Measurements from ENCODE around the gene RYK. TPM values are rescaled to one million over a fixed set of nuclear protein-coding genes. Genes with fewer than 3 reads are reported as not detected.
"Not testable (repeated sequence)": the region's sequence is repeated elsewhere in the genome, so short reads cannot be mapped to it uniquely, and the experiment has no call there.

The RYK gene
- total and polyA plus RNA-seq, 8 donors, result 15.8 to 128 (median 42.8) TPM

- no peak for DNase-seq
- TF ChIP-seq POLR2A (IDR thresholded peaks at IDR 0.05) (no peak), CTCF (IDR thresholded peaks at IDR 0.05) (no peak), EP300 (IDR thresholded peaks at IDR 0.05) (no peak), POLR2AphosphoS5 (IDR thresholded peaks at IDR 0.05) (no peak)
- Histone ChIP-seq H3K4me3 (no peak overlapping the region), H3K27ac (no peak overlapping the region), H3K4me1 (no peaks in the 10 kb centered on the region), H3K9me3 (no peaks in the 10 kb centered on the region), H3K27me3 (no peaks in the 10 kb centered on the region), H3K36me3 (peaks cover 7 to 64% (median 60%) of the 10 kb centered on the region in 4 donors)
- intact Hi-C loops (cut with DNase I; ENCODE audit: low total_unique reads), result no loop called here
- 81 to 97% (median 91%) methylated on average over 8 of the region's 8 CpGs for WGBS, 5 donors
Observed at GRCh38 chr3:134201201-134202130, 49.2 kb downstream of the RYK start.

GRCh38 chr3:134199880-134200279, 50.8 kb downstream of the RYK start:
- H3K27ac ChIP-seq, H3K4me3 ChIP-seq, DNase-seq, H3K9me3 ChIP-seq, H3K4me1 ChIP-seq, H3K27me3 ChIP-seq: not testable (repeated sequence)
- WGBS, 5 donors, result 82 to 93% (median 87%) methylated on average over 7 to 8 of the region's 8 CpGs
- intact Hi-C loops (cut with DNase I; ENCODE audit: low total_unique reads), result loop anchor here (5.0 kb wide), 1 partner anchor 157 kb away; no protein-coding TSS in a partner anchor
- H3K36me3 ChIP-seq, result peaks cover 7 to 67% (median 65%) of the 10 kb centered on the region in 4 donors

- TF ChIP-seq EP300 (IDR thresholded peaks at IDR 0.05), result no peak
- TF ChIP-seq POLR2A (IDR thresholded peaks at IDR 0.05), result no peak
- TF ChIP-seq CTCF (IDR thresholded peaks at IDR 0.05), result no peak
- no peak for TF ChIP-seq POLR2AphosphoS5 (IDR thresholded peaks at IDR 0.05)
- intact Hi-C loops (cut with DNase I; ENCODE audit: low total_unique reads), result loop anchor here (5.0 kb wide), 1 partner anchor 158 kb away; no protein-coding TSS in a partner anchor
- no peak for DNase-seq
- WGBS, 5 donors, result 69 to 85% (median 83%) methylated on average over 3 of the region's 3 CpGs
- Histone ChIP-seq H3K4me1 (no peaks in the 10 kb centered on the region), H3K36me3 (peaks cover 7 to 74% (median 68%) of the 10 kb centered on the region in 4 donors), H3K27me3 (no peaks in the 10 kb centered on the region), H3K4me3 (no peak overlapping the region), H3K27ac (no peak overlapping the region), H3K9me3 (no peaks in the 10 kb centered on the region)
Observed at GRCh38 chr3:134199240-134199639, 51.4 kb downstream of the RYK start.

GRCh38 chr3:134198414-134198813, 52.2 kb downstream of the RYK start:
- intact Hi-C loops (cut with DNase I; ENCODE audit: low total_unique reads), result loop anchor here (5.0 kb wide), 1 partner anchor 159 kb away; no protein-coding TSS in a partner anchor
- WGBS, 5 donors, result 95 to 98% (median 97%) methylated on average over 2 of the region's 2 CpGs
- Histone ChIP-seq H3K4me3 (no peak overlapping the region), H3K36me3 (peaks cover 7 to 81% (median 72%) of the 10 kb centered on the region in 4 donors), H3K27me3 (no peaks in the 10 kb centered on the region), H3K27ac (no peak overlapping the region), H3K9me3 (no peaks in the 10 kb centered on the region), H3K4me1 (no peaks in the 10 kb centered on the region)
- TF ChIP-seq POLR2A (IDR thresholded peaks at IDR 0.05), result no peak
- TF ChIP-seq EP300 (IDR thresholded peaks at IDR 0.05), result no peak
- TF ChIP-seq CTCF (IDR thresholded peaks at IDR 0.05), result no peak
- TF ChIP-seq POLR2AphosphoS5 (IDR thresholded peaks at IDR 0.05), result no peak
- DNase-seq, result no peak
